Stimulated activated naive B cell treated with anti-CD40 and anti-IgM and Interleukin-4, amounts not matched to agents 10 μg/mL and 1 μg/mL and 100 μg/mL, for 72 hours (primary cell): ENCODE data around the gene GRPEL1.
A peak's percentile ranks its signal among the peaks of the same experiment; 100 is the strongest.

Experiments used
- ATAC-seq, 2 donors: fragments of 150-1000 bp; cut with Tn5 transposase; replicated peaks; 2 replicates each; pipeline ENCODE4 v1.10.0; 2021; ENCODE audit warnings: moderate library complexity in 1 of 2
- DNase-seq: peaks from one replicate; pipeline ENCODE4 v3.0.0; 2021
- H3K27ac Mint-ChIP-seq: one replicate; pipeline ENCODE4 v1.8.0; 2022; ENCODE audit warnings: mild to moderate bottlenecking, mixed read lengths
- H3K27me3 Mint-ChIP-seq, 2 donors: one replicate each; pipeline ENCODE4 v1.8.0; 2022; ENCODE audit warnings: mixed read lengths in 2 of 2
- H3K36me3 Mint-ChIP-seq, 2 donors: one replicate each; pipeline ENCODE4 v1.8.0; 2022; ENCODE audit warnings: mixed read lengths in 2 of 2, mild to moderate bottlenecking in 1 of 2
- H3K4me1 Mint-ChIP-seq, 2 donors: one replicate each; pipeline ENCODE4 v1.8.0; 2022; ENCODE audit warnings: mixed read lengths in 2 of 2, mild to moderate bottlenecking in 1 of 2
- H3K4me3 Mint-ChIP-seq, 2 donors: one replicate each; pipeline ENCODE4 v1.8.0; 2022; ENCODE audit warnings: mild to moderate bottlenecking in 2 of 2, mixed read lengths in 2 of 2, moderate library complexity in 1 of 2
- H3K9me3 Mint-ChIP-seq, 2 donors: one replicate each; pipeline ENCODE4 v1.8.0; 2022; ENCODE audit warnings: mixed read lengths in 2 of 2, mild to moderate bottlenecking in 1 of 2

Gene GRPEL1

GRCh38 chr4:7051144-7051495 lies 16.7 kb downstream of the GRPEL1 start:
- Mint-ChIP-seq H3K27me3 (no peaks in the 10 kb centered on the region), H3K27ac (no peak overlapping the region), H3K4me1 (peaks cover 37 to 39% of the 10 kb centered on the region in 2 donors), H3K9me3 (no peaks in the 10 kb centered on the region), H3K36me3 (peaks cover 27 to 30% of the 10 kb centered on the region in 2 donors), H3K4me3 (no peak overlapping the region)
- ATAC-seq (no peak), DNase-seq (no peak)

- no peak for DNase-seq
- Mint-ChIP-seq H3K9me3 (no peaks in the 10 kb centered on the region), H3K36me3 (peaks cover 21 to 29% of the 10 kb centered on the region in 2 donors), H3K4me3 (no peak overlapping the region), H3K27ac (no peak overlapping the region), H3K27me3 (no peaks in the 10 kb centered on the region), H3K4me1 (peaks cover 40 to 44% of the 10 kb centered on the region in 2 donors)
- no peak for ATAC-seq
These were observed 17.3 kb downstream of the GRPEL1 start for GRCh38 chr4:7050481-7051143.

- no peaks in the 10 kb centered on the region for H3K27me3 Mint-ChIP-seq
- DNase-seq (no peak), ATAC-seq (no peak)
- peaks cover 47 to 53% of the 10 kb centered on the region in 2 donors for H3K4me1 Mint-ChIP-seq
- no peak overlapping the region for H3K4me3 Mint-ChIP-seq
- H3K9me3 Mint-ChIP-seq: no peaks in the 10 kb centered on the region
- H3K36me3 Mint-ChIP-seq: peaks cover 17 to 30% of the 10 kb centered on the region in 2 donors
- peak overlapping the region; percentile 9 for H3K27ac Mint-ChIP-seq
These were observed 18.1 kb downstream of the GRPEL1 start for GRCh38 chr4:7049739-7050138.

GRCh38 chr4:7049295-7049694 lies 18.6 kb downstream of the GRPEL1 start:
- DNase-seq (no peak), ATAC-seq (no peak)
- H3K4me3 Mint-ChIP-seq: no peak overlapping the region
- H3K36me3 Mint-ChIP-seq: peaks cover 13 to 27% of the 10 kb centered on the region in 2 donors
- H3K27ac Mint-ChIP-seq: no peak overlapping the region
- H3K9me3 Mint-ChIP-seq: no peaks in the 10 kb centered on the region
- no peaks in the 10 kb centered on the region for H3K27me3 Mint-ChIP-seq
- peaks cover 48 to 57% of the 10 kb centered on the region in 2 donors for H3K4me1 Mint-ChIP-seq

- no peak for ATAC-seq
- Mint-ChIP-seq H3K27ac (no peak overlapping the region), H3K36me3 (peaks cover 7 to 21% of the 10 kb centered on the region in 2 donors), H3K4me3 (no peak overlapping the region), H3K9me3 (no peaks in the 10 kb centered on the region), H3K4me1 (peaks cover 47 to 63% of the 10 kb centered on the region in 2 donors), H3K27me3 (no peaks in the 10 kb centered on the region)
- DNase-seq: no peak
These were observed 19.2 kb downstream of the GRPEL1 start for GRCh38 chr4:7048642-7049041.

- H3K4me1 Mint-ChIP-seq: peaks cover 46 to 61% of the 10 kb centered on the region in 2 donors
These were observed 20.9 kb downstream of the GRPEL1 start for GRCh38 chr4:7046971-7047370.

GRCh38 chr4:7045961-7046921 lies 21.6 kb downstream of the GRPEL1 start:
- peak overlapping the region; percentile 33 to 64 for H3K4me3 Mint-ChIP-seq
- peak in 1 of 2 donors; percentile 2 for ATAC-seq
- peak; percentile 36 for DNase-seq
- peaks cover 53 to 68% of the 10 kb centered on the region in 2 donors for H3K4me1 Mint-ChIP-seq
- H3K27ac Mint-ChIP-seq: peak overlapping the region; percentile 60
- H3K36me3 Mint-ChIP-seq: peaks cover 7 to 17% of the 10 kb centered on the region in 2 donors
- no peaks in the 10 kb centered on the region for H3K9me3 Mint-ChIP-seq
- H3K27me3 Mint-ChIP-seq: no peaks in the 10 kb centered on the region

More at GRCh38 chr4:7046971-7047370, 20.9 kb downstream of the GRPEL1 start:
- Mint-ChIP-seq H3K27ac (peak overlapping the region; percentile 60), H3K9me3 (no peaks in the 10 kb centered on the region), H3K4me3 (no peak overlapping the region), H3K36me3 (peaks cover 7 to 17% of the 10 kb centered on the region in 2 donors), H3K27me3 (no peaks in the 10 kb centered on the region)
- ATAC-seq (no peak), DNase-seq (no peak)

- DNase-seq (no peak), ATAC-seq (no peak)
- Mint-ChIP-seq H3K9me3 (no peaks in the 10 kb centered on the region), H3K4me3 (peak overlapping the region; percentile 27 to 64), H3K27me3 (no peaks in the 10 kb centered on the region), H3K36me3 (peaks cover 7 to 17% of the 10 kb centered on the region in 2 donors), H3K27ac (no peak overlapping the region), H3K4me1 (peaks cover 54 to 70% of the 10 kb centered on the region in 2 donors)
These were observed 22.3 kb downstream of the GRPEL1 start for GRCh38 chr4:7045553-7045952.

- peaks cover 49 to 64% of the 10 kb centered on the region in 2 donors for H3K4me1 Mint-ChIP-seq
- no peak for DNase-seq
These were observed 23.5 kb downstream of the GRPEL1 start for GRCh38 chr4:7044137-7044930.

GRCh38 chr4:7043284-7044136 lies 24.4 kb downstream of the GRPEL1 start, which contains the start of gene TADA2B:
TSS of gene TADA2B (plus strand) at chr4:7043372. CDS start at chr4:7043580, 208 bp downstream.
- Mint-ChIP-seq H3K4me1 (peaks cover 44 to 63% of the 10 kb centered on the region in 2 donors), H3K9me3 (no peaks in the 10 kb centered on the region)
- peak; percentile 41 for DNase-seq

More at GRCh38 chr4:7044137-7044930, 23.5 kb downstream of the GRPEL1 start:
- ATAC-seq: no peak
- Mint-ChIP-seq H3K36me3 (peaks cover 4 to 14% of the 10 kb centered on the region in 2 donors), H3K27me3 (no peaks in the 10 kb centered on the region), H3K27ac (peak overlapping the region; percentile 90), H3K9me3 (no peaks in the 10 kb centered on the region), H3K4me3 (peak overlapping the region; percentile 92)

GRCh38 chr4:7042503-7043283 lies 25.2 kb downstream of the GRPEL1 start:
- Mint-ChIP-seq H3K27me3 (no peaks in the 10 kb centered on the region), H3K4me3 (peak overlapping the region; percentile 97 to 99), H3K36me3 (peaks cover 0 to 8% of the 10 kb centered on the region in 2 donors), H3K27ac (peak overlapping the region; percentile 96), H3K4me1 (peaks cover 44 to 60% of the 10 kb centered on the region in 2 donors), H3K9me3 (no peaks in the 10 kb centered on the region)
- DNase-seq (peak; percentile 95), ATAC-seq (peak; percentile 85 to 89)

More at GRCh38 chr4:7043284-7044136, 24.4 kb downstream of the GRPEL1 start, which contains the start of gene TADA2B:
- Mint-ChIP-seq H3K36me3 (peaks cover 0 to 8% of the 10 kb centered on the region in 2 donors), H3K27me3 (no peaks in the 10 kb centered on the region), H3K4me3 (peak within 1 kb of the TSS; percentile 97 to 99), H3K27ac (peak within 1 kb of the TSS; percentile 96)
- peak; percentile 62 to 66 for ATAC-seq

GRCh38 chr4:7041801-7042502 lies 25.9 kb downstream of the GRPEL1 start:
- Mint-ChIP-seq H3K36me3 (peaks cover 0 to 3% of the 10 kb centered on the region in 2 donors), H3K4me3 (peak overlapping the region; percentile 97 to 99), H3K27ac (no peak overlapping the region), H3K9me3 (no peaks in the 10 kb centered on the region), H3K27me3 (no peaks in the 10 kb centered on the region), H3K4me1 (peaks cover 38 to 52% of the 10 kb centered on the region in 2 donors)
- ATAC-seq: no peak
- peak; percentile 13 for DNase-seq
